HCT116 (cell line): ENCODE data around the gene SLC25A47. TPM values are rescaled to one million over a fixed set of nuclear protein-coding genes. Genes with fewer than 3 reads are reported as not detected.

ENCODE experiments used
- ATAC-seq: fragments of 200-7000 bp; cut with Tn5 transposase; 2 replicates; pipeline ENCODE4 v1.9.1; 2020; ENCODE audit warnings: mild to moderate bottlenecking, moderate library complexity
- BruUV-seq: library from RNA; stranded (reverse); fragments of 400-500 nt; replicated peaks from 2 replicates; lab custom pipeline; 2021; lab: Mats Ljungman, UMichigan
- CTCF ChIA-PET: fragments of 300-600 bp; sonication (Branson Sonifier 250); formaldehyde crosslinking; loops from one replicate; lab custom pipeline; 2021; ENCODE audit warnings: antibody characterized with exemption; lab: Charles Lee
- POLR2A ChIA-PET: fragments of 300-600, 350-600 bp; sonication (Branson Sonifier 250); formaldehyde crosslinking; loops from one replicate; lab custom pipeline; 2021; ENCODE audit warnings: antibody characterized with exemption; lab: Charles Lee
- RAD21 ChIA-PET, 2 experiments: fragments of 300-600 bp; sonication (Branson Sonifier 250); formaldehyde crosslinking; loops; one replicate each; lab custom pipeline; 2023; ENCODE audit warnings: low total read pairs in 2 of 2; ENCODE audit not compliant: uncharacterized antibody in 2 of 2, unreplicated experiment in 2 of 2, low non-redundant PET in 1 of 2; lab: Charles Lee
- DNase-seq: peaks from one replicate; pipeline ENCODE4 v3.0.0-alpha.2; 2010; ENCODE audit warnings: low read depth, low spot score
- H2AFZ ChIP-seq: fragments of 200-600 bp; shearing (Covaris generic), sonication (generic); 2 replicates; pipeline ENCODE4 v1.6.1; 2017; ENCODE audit warnings: low read depth, mixed run types, mixed read lengths, antibody characterized with exemption, low read length; ENCODE audit not compliant: poor library complexity, severe bottlenecking
- H3K27ac ChIP-seq: 2 replicates; pipeline ENCODE4 v1.5.1; 2012; ENCODE audit warnings: low read depth, low read length
- H3K27me3 ChIP-seq: fragments of 200-600 bp; sonication (generic); 2 replicates; pipeline ENCODE4 v1.6.1; 2016; ENCODE audit warnings: mixed run types, low read length, mixed read lengths; ENCODE audit not compliant: insufficient read depth
- H3K36me3 ChIP-seq, 2 experiments: fragments of 200-500 bp in 1 of 2; fragments of 200-600 bp in 1 of 2; sonication (Bioruptor generic) in 1 of 2; sonication (generic) in 1 of 2; 2 replicates each; pipeline versions ENCODE4 v1.5.1 to v1.6.1; 2014 to 2016; ENCODE audit warnings: low read length in 2 of 2, inconsistent platforms in 1 of 2, mixed read lengths in 1 of 2, mixed run types in 1 of 2; ENCODE audit not compliant: insufficient read depth in 2 of 2, control insufficient read depth in 1 of 2
- H3K4me1 ChIP-seq, 2 experiments: fragments of 200-600 bp in 1 of 2; sonication (generic) in 1 of 2; 2 replicates each; pipeline versions ENCODE4 v1.5.1 to v1.6.1; 2012 to 2017; ENCODE audit warnings: low read length in 2 of 2, inconsistent platforms in 1 of 2, mild to moderate bottlenecking in 1 of 2, mixed read lengths in 1 of 2, mixed run types in 1 of 2, moderate library complexity in 1 of 2; ENCODE audit not compliant: insufficient read depth in 2 of 2, control insufficient read depth in 1 of 2
- H3K4me2 ChIP-seq: fragments of 200-600 bp; sonication (generic); 2 replicates; pipeline ENCODE4 v1.6.1; 2017; ENCODE audit warnings: mixed run types, low read length, mixed read lengths
- H3K4me3 ChIP-seq, 2 experiments: fragments of 200-600 bp in 1 of 2; sonication (generic) in 1 of 2; replicated peaks in 1 of 2; 2 replicates each; pipeline ENCODE4 v1.5.1; 2011 to 2016; ENCODE audit warnings: low read length in 2 of 2, control low read depth in 1 of 2, low read depth in 1 of 2, mild to moderate bottlenecking in 1 of 2, mixed read lengths in 1 of 2, mixed run types in 1 of 2
- H3K79me2 ChIP-seq: fragments of 200-600 bp; sonication (generic); 2 replicates; pipeline ENCODE4 v1.6.1; 2017; ENCODE audit warnings: mild to moderate bottlenecking, mixed run types, low read length, moderate library complexity, mixed read lengths; ENCODE audit not compliant: insufficient read depth
- H3K9ac ChIP-seq: fragments of 200-600 bp; sonication (generic); 2 replicates; pipeline ENCODE4 v1.6.1; 2016; ENCODE audit warnings: low read length, mixed read lengths
- H3K9me2 ChIP-seq: fragments of 200-600 bp; sonication (generic), shearing (Covaris generic); 2 replicates; pipeline ENCODE4 v1.6.1; 2017; ENCODE audit warnings: mixed run types, mild to moderate bottlenecking, moderate library complexity; ENCODE audit not compliant: insufficient read depth
- H3K9me3 ChIP-seq, 2 experiments: fragments of 200-500 bp in 1 of 2; fragments of 200-600 bp in 1 of 2; sonication (Bioruptor generic) in 1 of 2; sonication (generic) in 1 of 2; 2 replicates each; pipeline ENCODE4 v1.6.1; 2014 to 2017; ENCODE audit warnings: low read length in 2 of 2, mixed read lengths in 2 of 2, inconsistent platforms in 1 of 2, low read depth in 1 of 2, mild to moderate bottlenecking in 1 of 2, mixed run types in 1 of 2, moderate library complexity in 1 of 2; ENCODE audit not compliant: control insufficient read depth in 1 of 2, insufficient read depth in 1 of 2
- H4K20me1 ChIP-seq: fragments of 200-600 bp; sonication (generic), shearing (Covaris generic); 2 replicates; pipeline ENCODE4 v1.6.1; 2017; ENCODE audit warnings: mixed run types, mild to moderate bottlenecking, moderate library complexity; ENCODE audit not compliant: insufficient read depth
- ATF3 ChIP-seq: IDR thresholded peaks from 2 replicates; pipeline ENCODE4 v1.6.1; 2012
- CBX3 ChIP-seq: IDR thresholded peaks from 2 replicates; pipeline ENCODE4 v1.6.1; 2012; ENCODE audit warnings: low read depth
- ELF1 ChIP-seq: IDR thresholded peaks from 2 replicates; pipeline ENCODE4 v1.6.1; 2012; ENCODE audit warnings: low read depth, borderline replicate concordance
- EZH2 ChIP-seq: fragments of 200-600 bp; sonication (generic); IDR thresholded peaks from 2 replicates; pipeline ENCODE4 v1.6.1; 2017; ENCODE audit warnings: antibody characterized with exemption, mixed run types
- EZH2phosphoT487 ChIP-seq: fragments of 200-600 bp; IDR thresholded peaks from 2 replicates; pipeline ENCODE4 v1.6.1; 2018; ENCODE audit warnings: antibody characterized with exemption, borderline replicate concordance
- FOSL1 ChIP-seq: IDR thresholded peaks from 2 replicates; pipeline ENCODE4 v1.6.1; 2012; ENCODE audit warnings: low read depth
- JUND ChIP-seq: IDR thresholded peaks from 2 replicates; pipeline ENCODE4 v1.6.1; 2012
- POLR2A ChIP-seq: IDR thresholded peaks from 2 replicates; pipeline ENCODE4 v1.7.0; 2011; ENCODE audit warnings: borderline replicate concordance; ENCODE audit not compliant: insufficient read depth, insufficient read length; ENCODE audit errors: extremely low read depth
- RAD21 ChIP-seq: IDR thresholded peaks from 2 replicates; pipeline ENCODE4 v1.6.1; 2012; ENCODE audit warnings: low read depth, mild to moderate bottlenecking
- SIN3A ChIP-seq: IDR thresholded peaks from 2 replicates; pipeline ENCODE4 v1.6.1; 2012; ENCODE audit warnings: low read depth
- ZNF274 ChIP-seq: fragments of 200-500 bp; sonication (Bioruptor generic); IDR thresholded peaks from 2 replicates; pipeline ENCODE4 v1.6.1; 2014; ENCODE audit warnings: mild to moderate bottlenecking, low read depth, low read length, inconsistent platforms
- intact Hi-C: fragments of 100-400 bp; cut with micrococcal nuclease; formaldehyde crosslinking; loops from 2 replicates; pipeline ENCODE4 v1.10.0; 2022
- total RNA-seq: library from RNA; stranded (reverse); gene quantifications from one replicate; pipeline ENCODE4 v1.2.1, GENCODE V29; 2021; ENCODE audit not compliant: unreplicated experiment
- TF ChIP-seq, protein P1 (sequence below): IDR thresholded peaks from 2 replicates; pipeline ENCODE4 v1.6.1; 2012; ENCODE audit warnings: low read depth

Gene SLC25A47
- total RNA-seq, 1 experiment from 2014 or later = 0.17 TPM

DNA sequence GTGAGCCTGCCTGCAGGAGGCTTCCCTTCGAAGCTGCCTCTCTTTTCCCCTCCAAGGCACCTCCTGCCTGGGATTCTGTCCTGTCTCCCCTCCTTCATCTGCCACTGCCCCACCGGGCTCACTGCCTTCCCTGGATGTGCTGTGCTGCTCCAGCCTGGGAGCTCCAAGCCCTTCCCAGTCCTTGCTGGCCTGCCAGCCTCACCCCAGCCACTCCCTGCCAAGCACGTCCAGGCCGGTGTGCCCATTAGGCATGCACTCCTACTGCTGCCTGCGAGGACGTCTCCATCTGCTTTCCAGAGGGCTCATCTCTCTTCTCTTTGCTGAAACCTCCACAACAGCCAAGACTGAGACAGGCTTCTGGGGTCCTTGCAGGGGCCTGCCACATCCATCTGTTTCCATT lies 8.4 kb upstream of the SLC25A47 start:
- H3K9me3 ChIP-seq = no peaks in the 10 kb centered on the region
- POLR2A ChIA-PET = no interaction called here
- CTCF ChIA-PET = no interaction called here
- no peak overlapping the region for H2AFZ ChIP-seq
- no peak for ATAC-seq
- no peaks in the 10 kb centered on the region for H3K9me2 ChIP-seq
- no peak for DNase-seq
- H3K36me3 ChIP-seq = no peaks in the 10 kb centered on the region
- H3K4me3 ChIP-seq = no peak overlapping the region
- H3K4me1 ChIP-seq = peaks cover 3 to 13% of the 10 kb centered on the region in 2 experiments; a peak in 3 of 4 replicates
- no peak overlapping the region for H3K9ac ChIP-seq
- H3K27me3 ChIP-seq = no peaks in the 10 kb centered on the region
- H3K27ac ChIP-seq = no peak overlapping the region
- H4K20me1 ChIP-seq = no peaks in the 10 kb centered on the region
- RAD21 ChIA-PET = no interaction called here
- H3K4me2 ChIP-seq = no peak overlapping the region
- TF ChIP-seq SIN3A (no peak), POLR2A (no peak), EZH2 (no peak), ATF3 (no peak), EZH2phosphoT487 (no peak), RAD21 (no peak), JUND (no peak), FOSL1 (no peak), CBX3 (no peak), ELF1 (no peak), ZNF274 (no peak)
- TF ChIP-seq, protein P1, sequence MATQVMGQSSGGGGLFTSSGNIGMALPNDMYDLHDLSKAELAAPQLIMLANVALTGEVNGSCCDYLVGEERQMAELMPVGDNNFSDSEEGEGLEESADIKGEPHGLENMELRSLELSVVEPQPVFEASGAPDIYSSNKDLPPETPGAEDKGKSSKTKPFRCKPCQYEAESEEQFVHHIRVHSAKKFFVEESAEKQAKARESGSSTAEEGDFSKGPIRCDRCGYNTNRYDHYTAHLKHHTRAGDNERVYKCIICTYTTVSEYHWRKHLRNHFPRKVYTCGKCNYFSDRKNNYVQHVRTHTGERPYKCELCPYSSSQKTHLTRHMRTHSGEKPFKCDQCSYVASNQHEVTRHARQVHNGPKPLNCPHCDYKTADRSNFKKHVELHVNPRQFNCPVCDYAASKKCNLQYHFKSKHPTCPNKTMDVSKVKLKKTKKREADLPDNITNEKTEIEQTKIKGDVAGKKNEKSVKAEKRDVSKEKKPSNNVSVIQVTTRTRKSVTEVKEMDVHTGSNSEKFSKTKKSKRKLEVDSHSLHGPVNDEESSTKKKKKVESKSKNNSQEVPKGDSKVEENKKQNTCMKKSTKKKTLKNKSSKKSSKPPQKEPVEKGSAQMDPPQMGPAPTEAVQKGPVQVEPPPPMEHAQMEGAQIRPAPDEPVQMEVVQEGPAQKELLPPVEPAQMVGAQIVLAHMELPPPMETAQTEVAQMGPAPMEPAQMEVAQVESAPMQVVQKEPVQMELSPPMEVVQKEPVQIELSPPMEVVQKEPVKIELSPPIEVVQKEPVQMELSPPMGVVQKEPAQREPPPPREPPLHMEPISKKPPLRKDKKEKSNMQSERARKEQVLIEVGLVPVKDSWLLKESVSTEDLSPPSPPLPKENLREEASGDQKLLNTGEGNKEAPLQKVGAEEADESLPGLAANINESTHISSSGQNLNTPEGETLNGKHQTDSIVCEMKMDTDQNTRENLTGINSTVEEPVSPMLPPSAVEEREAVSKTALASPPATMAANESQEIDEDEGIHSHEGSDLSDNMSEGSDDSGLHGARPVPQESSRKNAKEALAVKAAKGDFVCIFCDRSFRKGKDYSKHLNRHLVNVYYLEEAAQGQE = no peak
- no TSS peak for BruUV-seq
- no peaks in the 10 kb centered on the region for H3K79me2 ChIP-seq
- intact Hi-C loops = no loop called here
